DOHH2 (cell line): ENCODE results near the gene ADORA1.

Source experiments
- CTCF ChIP-seq: fragments of 200-600 bp; sonication (generic); IDR thresholded peaks from one replicate; pipeline ENCODE4 v1.5.1; 2014; ENCODE audit warnings: antibody characterized with exemption, mild to moderate bottlenecking, low read depth, low read length; ENCODE audit not compliant: poor library complexity, severe bottlenecking
- EZH2phosphoT487 ChIP-seq: fragments of 200-600 bp; sonication (generic); IDR thresholded peaks from 2 replicates; pipeline ENCODE4 v1.6.1; 2017; ENCODE audit warnings: borderline replicate concordance, mild to moderate bottlenecking, antibody characterized with exemption, low read length, moderate library complexity, mixed read lengths

- TF ChIP-seq CTCF (no peak), EZH2phosphoT487 (no peak)
These were observed 21.8 kb downstream of the ADORA1 start for GRCh38 chr1:203149188-203149840.
